Vagina (tissue), 2 donors: ENCODE results near the gene SMIM35.

ENCODE experiments used
- CTCF ChIP-seq, 3 experiments: fragments of 450-650 bp in 2 of 3; fragments of 200-600 bp in 1 of 3; sonication (generic) in 1 of 3; IDR thresholded peaks; one replicate each; pipeline ENCODE4 v1.5.1; 2017 to 2019; ENCODE audit warnings: antibody characterized with exemption in 3 of 3, mild to moderate bottlenecking in 2 of 3, moderate library complexity in 2 of 3
- POLR2A ChIP-seq, 2 donors: fragments of 450-650 bp; IDR thresholded peaks; one replicate each; pipeline ENCODE4 v1.6.1; 2017; ENCODE audit warnings: antibody characterized with exemption in 2 of 2, mild to moderate bottlenecking in 2 of 2, moderate library complexity in 2 of 2
- POLR2AphosphoS5 ChIP-seq, 2 donors: sonication (generic); formaldehyde crosslinking; IDR thresholded peaks; one replicate each; pipeline ENCODE4 v1.9.0; 2017; ENCODE audit warnings: antibody characterized with exemption in 2 of 2, mild to moderate bottlenecking in 2 of 2, low read depth in 1 of 2; ENCODE audit not compliant: insufficient read depth in 1 of 2

- TF ChIP-seq POLR2A (IDR thresholded peaks at IDR 0.05) (no peak), CTCF (IDR thresholded peaks at IDR 0.05) (no peak), POLR2AphosphoS5 (IDR thresholded peaks at IDR 0.05; ENCODE audit: insufficient read depth in 1 of 2, low read depth in 1 of 2) (no peak)
Observed at GRCh38 chr11:118133816-118134215, 47.1 kb upstream of the SMIM35 start.
